ENCODE results near the gene C2CD2. TPM values are rescaled to one million over a fixed set of nuclear protein-coding genes. Genes with fewer than 3 reads are reported as not detected.

The C2CD2 gene
- total and polyA plus RNA-seq, 2 experiments from 2014 or later: 6.4 to 13.9 TPM

- Histone ChIP-seq H2AFZ (no peak overlapping the region), H3K9me2 (replicated peaks; ENCODE audit: insufficient read depth) (no peaks in the 10 kb centered on the region), H3K79me2 (no peaks in the 10 kb centered on the region), H3K27me3 (no peaks in the 10 kb centered on the region), H3K4me2 (no peak overlapping the region), H3K27ac (no peak overlapping the region), H4K20me1 (ENCODE audit: insufficient read depth, poor library complexity, severe bottlenecking) (no peaks in the 10 kb centered on the region), H3K4me1 (ENCODE audit: insufficient read depth) (no peaks in the 10 kb centered on the region), H3K4me3 (no peak overlapping the region), H3K36me3 (replicated peaks; ENCODE audit: insufficient read depth, low read depth) (no peaks in the 10 kb centered on the region), H3K9me3 (ENCODE audit: low read depth) (peaks cover 6% of the 10 kb centered on the region)
- no peak for DNase-seq (ENCODE audit: low spot score)
- WGBS (ENCODE audit: low lambda C conversion rate, missing lambda C conversion rate): 93% methylated on average over 21 of the region's 21 CpGs
- TF ChIP-seq, protein P1, sequence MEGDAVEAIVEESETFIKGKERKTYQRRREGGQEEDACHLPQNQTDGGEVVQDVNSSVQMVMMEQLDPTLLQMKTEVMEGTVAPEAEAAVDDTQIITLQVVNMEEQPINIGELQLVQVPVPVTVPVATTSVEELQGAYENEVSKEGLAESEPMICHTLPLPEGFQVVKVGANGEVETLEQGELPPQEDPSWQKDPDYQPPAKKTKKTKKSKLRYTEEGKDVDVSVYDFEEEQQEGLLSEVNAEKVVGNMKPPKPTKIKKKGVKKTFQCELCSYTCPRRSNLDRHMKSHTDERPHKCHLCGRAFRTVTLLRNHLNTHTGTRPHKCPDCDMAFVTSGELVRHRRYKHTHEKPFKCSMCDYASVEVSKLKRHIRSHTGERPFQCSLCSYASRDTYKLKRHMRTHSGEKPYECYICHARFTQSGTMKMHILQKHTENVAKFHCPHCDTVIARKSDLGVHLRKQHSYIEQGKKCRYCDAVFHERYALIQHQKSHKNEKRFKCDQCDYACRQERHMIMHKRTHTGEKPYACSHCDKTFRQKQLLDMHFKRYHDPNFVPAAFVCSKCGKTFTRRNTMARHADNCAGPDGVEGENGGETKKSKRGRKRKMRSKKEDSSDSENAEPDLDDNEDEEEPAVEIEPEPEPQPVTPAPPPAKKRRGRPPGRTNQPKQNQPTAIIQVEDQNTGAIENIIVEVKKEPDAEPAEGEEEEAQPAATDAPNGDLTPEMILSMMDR (IDR thresholded peaks at IDR 0.05; ENCODE audit: poor library complexity): no peak
- TF ChIP-seq EZH2phosphoT487 (IDR thresholded peaks at IDR 0.05; ENCODE audit: low read depth, severe bottlenecking, unreplicated experiment): no peak
- no peak for TF ChIP-seq EZH2 (IDR thresholded peaks at IDR 0.05; ENCODE audit: borderline replicate concordance)
Measured at GRCh38 chr21:41845310-41846032, 108.3 kb downstream of the C2CD2 start.

GRCh38 chr21:41843584-41843983 is 110.2 kb downstream of the C2CD2 start:
- Histone ChIP-seq H3K4me2 (no peak overlapping the region), H2AFZ (no peak overlapping the region), H3K27ac (no peak overlapping the region), H3K4me1 (ENCODE audit: insufficient read depth) (no peaks in the 10 kb centered on the region), H3K27me3 (no peaks in the 10 kb centered on the region), H3K36me3 (replicated peaks; ENCODE audit: insufficient read depth, low read depth) (no peaks in the 10 kb centered on the region), H3K9me3 (ENCODE audit: low read depth) (peaks cover 6% of the 10 kb centered on the region), H3K9me2 (replicated peaks; ENCODE audit: insufficient read depth) (no peaks in the 10 kb centered on the region), H3K4me3 (no peak overlapping the region), H4K20me1 (ENCODE audit: insufficient read depth, poor library complexity, severe bottlenecking) (no peaks in the 10 kb centered on the region), H3K79me2 (no peaks in the 10 kb centered on the region)
- TF ChIP-seq, protein P1 (IDR thresholded peaks at IDR 0.05; ENCODE audit: poor library complexity): no peak
- no peak for TF ChIP-seq EZH2 (IDR thresholded peaks at IDR 0.05; ENCODE audit: borderline replicate concordance)
- TF ChIP-seq EZH2phosphoT487 (IDR thresholded peaks at IDR 0.05; ENCODE audit: low read depth, severe bottlenecking, unreplicated experiment): no peak
- DNase-seq (ENCODE audit: low spot score): no peak
- WGBS (ENCODE audit: low lambda C conversion rate, missing lambda C conversion rate): 95% methylated on average over 2 of the region's 2 CpGs

DNA sequence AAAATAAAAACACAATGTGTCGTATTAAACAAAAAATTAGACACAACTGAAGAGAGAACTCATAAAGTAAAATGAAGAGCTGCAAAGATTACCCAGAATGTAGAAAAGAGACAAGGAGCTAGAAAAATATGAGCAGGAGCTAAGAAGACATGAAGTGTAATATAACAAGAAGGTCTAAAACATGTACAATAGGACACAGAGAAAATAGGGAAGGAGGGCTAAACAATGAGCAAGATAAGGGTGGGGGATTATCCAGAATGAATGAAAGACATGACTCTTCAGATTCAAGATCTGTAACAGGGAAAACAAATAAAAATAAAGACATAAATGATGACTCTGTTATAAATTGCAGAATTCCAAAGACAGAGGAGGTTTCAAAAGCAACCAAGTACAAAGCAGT is 112.9 kb downstream of the C2CD2 start:
- no peak for TF ChIP-seq EZH2phosphoT487 (IDR thresholded peaks at IDR 0.05; ENCODE audit: low read depth, severe bottlenecking, unreplicated experiment)
- TF ChIP-seq, protein P1 (IDR thresholded peaks at IDR 0.05; ENCODE audit: poor library complexity): no peak
- TF ChIP-seq EZH2 (IDR thresholded peaks at IDR 0.05; ENCODE audit: borderline replicate concordance): no peak
- no peak for DNase-seq (ENCODE audit: low spot score)
- no peaks in the 10 kb centered on the region for H3K9me2 ChIP-seq (replicated peaks; ENCODE audit: insufficient read depth)
- no peaks in the 10 kb centered on the region for H3K4me1 ChIP-seq (ENCODE audit: insufficient read depth)
- no peak overlapping the region for H3K27ac ChIP-seq
- no peak overlapping the region for H2AFZ ChIP-seq
- H3K36me3 ChIP-seq (replicated peaks; ENCODE audit: insufficient read depth, low read depth): no peaks in the 10 kb centered on the region
- 100% methylated on average over 1 of the region's 1 CpG for WGBS (ENCODE audit: low lambda C conversion rate, missing lambda C conversion rate)
- H3K27me3 ChIP-seq: no peaks in the 10 kb centered on the region
- no peak overlapping the region for H3K4me3 ChIP-seq
- H3K79me2 ChIP-seq: no peaks in the 10 kb centered on the region
- H3K9me3 ChIP-seq (ENCODE audit: low read depth): peaks cover 6% of the 10 kb centered on the region
- no peak overlapping the region for H3K4me2 ChIP-seq
- H4K20me1 ChIP-seq (ENCODE audit: insufficient read depth, poor library complexity, severe bottlenecking): no peaks in the 10 kb centered on the region
